Activated naive CD4-positive, alpha-beta T cell treated with Interleukin-2 at 50 U/mL for 16 hours (primary cell): ENCODE measurements around the gene RPTOR.

ENCODE experiments used
- DNase-seq: peaks from one replicate; pipeline ENCODE4 v3.0.0-alpha.2; 2020

RPTOR gene

GRCh38 chr17:80992948-80993624, 448.4 kb downstream of the RPTOR start:
- DNase-seq, result no peak

DNA sequence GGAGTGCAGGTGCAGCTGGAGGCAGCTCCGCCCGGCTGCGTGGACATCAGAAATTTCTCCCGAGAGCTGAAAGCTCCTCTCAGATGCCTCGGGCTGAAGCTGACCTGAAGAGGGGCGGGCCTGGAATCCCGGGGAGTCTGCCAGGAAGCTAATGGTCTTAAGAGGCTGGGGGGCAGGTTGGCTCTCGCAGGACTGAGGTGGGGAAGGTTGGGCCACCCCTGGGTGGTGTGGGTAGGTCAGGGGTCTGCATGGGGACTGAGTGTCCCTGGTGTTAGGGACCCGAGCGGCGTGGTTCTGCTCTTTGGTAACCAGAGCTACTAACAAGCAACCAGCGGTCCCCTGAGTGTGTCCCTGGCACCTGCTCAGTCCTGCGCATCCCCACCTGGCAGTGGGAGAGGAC, 450.5 kb downstream of the RPTOR start:
- no peak for DNase-seq

DNA sequence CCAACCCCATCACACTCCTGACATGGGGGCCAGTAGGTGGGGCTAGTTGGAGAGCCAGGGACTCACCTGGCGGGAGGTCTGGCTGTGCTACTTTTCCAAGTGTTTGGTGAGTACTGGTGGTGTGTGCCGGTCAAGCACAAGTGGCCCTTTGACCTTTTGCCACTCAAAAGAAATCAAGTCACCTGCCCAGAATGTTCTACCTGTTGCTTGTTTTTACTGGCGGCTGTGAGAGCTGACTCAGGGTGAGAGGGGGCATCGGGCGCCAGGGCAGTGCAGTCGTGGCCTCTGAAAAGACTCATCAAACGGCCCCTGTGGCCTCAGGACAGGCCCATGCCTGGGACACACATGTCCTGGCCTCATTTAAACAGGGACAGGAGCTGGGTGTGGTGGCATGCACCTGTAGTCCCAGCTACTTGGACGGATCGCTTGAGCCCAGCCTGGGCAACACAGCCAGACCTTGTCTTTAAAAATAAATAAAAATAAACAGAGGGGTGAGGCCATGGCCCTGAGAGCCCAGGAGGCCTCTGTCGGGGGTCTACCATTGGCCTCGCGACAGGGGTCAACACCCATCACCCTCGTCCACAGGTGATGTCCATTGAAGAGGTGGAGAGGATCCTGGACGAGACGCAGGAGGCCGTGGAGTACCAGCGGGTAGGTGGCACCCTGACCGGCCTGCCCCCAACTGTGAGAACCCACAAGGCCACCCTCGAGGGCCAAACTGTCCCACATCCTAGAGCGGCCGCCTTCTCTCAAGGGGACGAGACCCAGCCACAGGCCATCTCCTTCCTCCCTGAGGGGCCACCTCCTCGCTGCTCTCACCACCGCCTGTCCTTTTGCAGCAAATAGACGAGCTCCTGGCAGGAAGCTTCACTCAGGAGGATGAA, 452.0 kb downstream of the RPTOR start:
- no peak for DNase-seq

DNA sequence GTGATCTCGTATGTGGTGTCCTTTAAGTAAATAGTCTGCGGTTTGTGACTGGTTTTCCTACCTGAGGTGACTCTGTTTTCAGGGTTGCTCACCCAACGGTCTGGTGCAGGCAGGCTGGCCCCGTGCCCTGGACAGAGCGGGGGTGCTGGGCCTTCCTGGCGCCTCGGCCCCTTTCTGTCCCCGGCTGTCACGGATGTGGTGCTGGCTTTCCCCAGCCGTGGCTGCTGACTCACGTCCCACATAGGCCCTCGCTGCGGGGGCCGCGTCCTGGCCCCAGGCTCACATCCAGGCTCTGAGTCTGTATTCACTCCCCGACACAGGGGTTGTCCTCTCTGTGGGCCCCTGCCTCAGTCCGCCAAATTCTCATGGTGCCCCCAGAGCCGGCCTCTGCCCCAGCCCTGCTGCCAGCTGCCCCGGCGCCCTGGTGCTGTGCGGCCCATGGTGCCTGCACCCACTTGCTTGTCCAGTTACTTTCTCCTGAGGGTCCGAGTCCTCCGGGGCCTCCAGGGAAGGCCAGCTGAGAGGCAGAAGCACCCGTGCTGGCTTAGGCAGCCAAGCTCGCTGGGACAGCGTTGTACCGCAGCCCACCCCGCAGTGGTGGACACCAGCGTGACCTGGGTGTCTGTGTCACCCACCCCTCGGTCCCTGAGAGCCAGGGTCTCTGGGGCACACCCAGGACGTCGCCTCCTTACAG, 452.9 kb downstream of the RPTOR start:
- no peak for DNase-seq

DNA sequence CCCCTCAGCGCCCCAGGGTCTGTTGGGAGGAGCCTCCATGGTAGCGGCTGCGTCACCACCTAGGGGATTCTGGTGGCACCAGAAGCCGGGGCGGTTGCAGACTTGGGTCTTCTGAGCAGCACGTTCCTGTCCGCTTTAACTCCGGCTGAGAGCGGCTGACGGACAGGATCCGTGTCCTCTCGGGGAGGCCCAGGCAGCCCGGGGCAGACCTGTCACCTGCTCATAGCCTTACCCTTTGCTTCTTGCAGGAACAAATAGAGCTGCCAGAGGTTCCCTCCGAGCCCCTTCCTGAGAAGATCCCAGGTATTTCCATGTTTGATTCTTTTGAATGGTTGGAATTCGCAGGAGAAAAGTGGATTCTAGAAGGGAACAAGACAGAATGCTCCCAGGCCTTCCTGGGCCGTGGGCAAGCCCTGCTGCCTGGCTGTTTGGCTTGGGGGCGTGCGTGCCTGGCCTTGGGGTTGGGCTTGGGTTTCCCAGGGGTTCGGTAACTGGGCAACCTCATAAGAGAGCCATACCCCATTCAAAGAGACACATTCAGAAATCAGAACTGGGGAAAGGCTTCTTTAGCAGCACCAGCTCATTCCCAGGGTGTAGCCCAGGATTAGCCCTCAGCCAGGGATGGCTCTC, 453.6 kb downstream of the RPTOR start:
- DNase-seq, result no peak

GRCh38 chr17:80998748-80999535, 454.3 kb downstream of the RPTOR start:
- no peak for DNase-seq

DNA sequence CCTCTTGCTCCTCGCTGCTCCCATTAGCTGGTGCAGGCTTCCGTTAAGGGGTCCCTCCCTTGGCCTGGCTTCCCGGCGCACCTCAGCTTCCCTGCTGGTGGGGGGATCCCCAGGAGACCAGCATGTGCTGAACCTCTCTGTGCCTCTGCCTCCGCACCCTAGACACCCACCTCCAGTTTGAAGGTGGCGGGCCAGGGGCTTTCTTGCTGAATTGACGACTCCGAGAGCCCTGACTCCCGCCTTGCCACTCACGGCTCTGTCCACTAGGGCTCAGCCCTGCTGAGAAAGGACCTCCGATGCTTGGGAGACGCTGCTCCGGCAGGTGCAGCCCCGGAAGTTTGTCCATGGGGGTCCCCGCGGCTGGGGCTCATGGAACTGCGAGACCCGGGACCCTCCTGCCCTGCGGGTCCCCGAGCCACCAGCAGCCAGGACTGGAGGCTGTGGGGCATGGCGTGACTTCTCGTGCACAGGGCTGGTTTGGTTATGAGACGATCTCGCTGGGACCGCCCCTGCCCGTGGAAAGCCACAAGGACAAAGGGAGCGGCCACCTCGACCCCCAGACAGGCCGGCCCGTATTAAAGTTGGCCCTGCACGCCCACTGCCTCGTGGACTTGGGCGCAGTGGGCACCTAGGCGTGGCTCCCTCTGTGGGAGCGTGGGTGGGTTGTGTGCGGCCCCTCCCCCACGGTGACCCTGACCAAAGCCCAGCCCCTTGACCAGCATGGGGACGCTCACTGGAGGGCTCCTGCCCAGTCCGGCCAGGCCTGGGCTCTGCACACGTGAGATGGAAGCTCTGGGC, 455.1 kb downstream of the RPTOR start:
- no peak for DNase-seq

GRCh38 chr17:81000334-81000630, 455.6 kb downstream of the RPTOR start:
- DNase-seq, result no peak

- DNase-seq, result no peak
Observed at GRCh38 chr17:81000631-81001357, 456.2 kb downstream of the RPTOR start.

DNA sequence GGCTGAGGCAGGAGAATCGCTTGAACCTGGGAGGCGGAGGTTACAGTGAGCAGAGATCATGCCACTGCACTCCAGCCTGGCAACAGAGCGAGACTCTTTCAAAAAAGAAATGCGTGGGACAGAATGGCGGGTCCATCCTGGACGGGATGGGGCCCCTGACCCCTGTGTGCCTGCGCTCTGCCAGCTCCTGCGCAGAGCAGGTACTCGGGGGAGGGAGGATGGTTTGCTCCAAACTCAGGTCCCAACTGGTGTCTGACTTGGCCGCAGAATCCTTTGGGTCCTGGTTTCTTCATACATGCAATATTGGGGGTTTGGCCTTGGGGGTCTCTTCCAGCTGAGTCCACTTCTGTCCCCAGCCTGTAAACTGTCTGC, 457.4 kb downstream of the RPTOR start:
- no peak for DNase-seq

GRCh38 chr17:81002409-81003361, 458.0 kb downstream of the RPTOR start:
- no peak for DNase-seq

DNA sequence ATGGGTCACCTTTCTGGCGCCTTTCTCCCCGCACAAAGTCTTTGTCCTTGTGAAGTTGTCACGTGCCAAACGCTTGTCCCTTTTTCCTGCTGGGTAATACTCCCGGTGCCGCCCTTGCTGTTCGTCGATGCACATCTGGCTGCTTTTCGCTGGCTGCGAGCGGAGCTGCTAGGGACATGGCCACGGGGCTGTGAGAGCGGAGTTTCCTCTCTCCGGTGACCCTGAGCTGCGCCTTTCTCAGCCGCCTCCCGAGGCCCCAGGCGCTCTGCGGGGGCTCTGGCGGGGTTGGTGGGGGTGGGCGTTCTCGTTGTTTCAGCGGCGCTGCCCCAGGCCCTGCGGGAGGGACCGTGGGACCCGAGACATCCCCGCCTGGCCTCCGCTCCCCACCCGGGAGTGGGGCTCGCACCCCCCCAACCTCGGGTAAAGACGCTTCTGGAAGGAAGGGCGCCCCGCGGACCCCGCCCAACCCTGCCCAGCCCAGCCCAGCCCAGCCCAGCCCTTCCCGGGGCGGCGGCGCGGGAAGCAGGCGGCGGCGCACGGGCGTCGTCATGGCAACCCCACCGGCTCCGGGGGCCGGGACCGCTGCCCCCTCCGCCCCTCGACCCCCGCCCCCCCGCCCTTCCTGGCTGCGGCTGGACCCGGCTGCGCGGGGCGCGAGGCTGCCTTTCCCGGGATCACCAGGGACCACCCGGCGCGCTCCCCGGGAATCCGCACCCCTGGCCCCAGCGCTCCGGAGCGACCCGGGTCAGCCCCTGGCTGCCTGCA, 459.3 kb downstream of the RPTOR start:
- peak; percentile 13 for DNase-seq

- DNase-seq, result no peak
Observed at GRCh38 chr17:81006891-81007290, 462.3 kb downstream of the RPTOR start.

DNA sequence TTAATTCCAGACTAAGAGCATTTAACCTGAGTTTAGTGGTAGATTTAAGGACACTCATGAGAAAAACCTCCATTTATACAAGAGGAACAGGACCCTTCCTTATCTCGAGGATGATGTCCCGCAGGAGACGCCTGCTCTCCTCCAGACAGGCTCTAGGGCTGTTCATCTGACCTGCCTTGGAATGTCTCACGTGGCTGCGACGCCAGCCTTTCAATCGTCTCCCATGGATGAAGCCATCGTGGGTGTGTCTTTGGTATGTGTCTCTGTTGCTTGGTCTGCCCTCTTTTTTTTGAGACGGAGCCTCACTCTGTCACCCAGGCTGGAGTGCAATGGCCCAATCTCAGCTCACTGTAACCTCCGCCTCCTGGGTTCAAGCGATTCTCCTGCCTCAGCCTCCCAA, 463.5 kb downstream of the RPTOR start:
- no peak for DNase-seq

GRCh38 chr17:81009136-81009535, 464.5 kb downstream of the RPTOR start:
- no peak for DNase-seq

GRCh38 chr17:81010935-81011334, 466.3 kb downstream of the RPTOR start:
- no peak for DNase-seq

DNA sequence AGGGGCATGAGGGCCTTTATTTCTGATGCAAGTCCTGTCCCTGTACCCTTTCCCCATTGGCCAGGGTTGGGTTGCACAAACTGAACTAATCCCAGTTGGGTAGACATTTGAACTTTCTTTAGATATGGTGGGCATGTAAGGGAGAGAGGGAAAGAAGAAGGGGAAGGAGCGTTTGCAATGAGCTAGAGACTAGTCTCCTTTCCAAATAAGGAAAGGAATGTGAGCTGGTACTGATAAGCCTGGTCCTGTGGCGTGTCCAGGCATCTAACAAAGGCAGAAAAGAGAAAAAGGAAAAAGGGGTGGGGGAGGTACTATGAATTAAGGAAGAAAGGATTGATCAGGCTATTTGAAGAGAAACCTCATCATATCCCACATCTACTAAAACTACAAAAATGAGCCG, 467.3 kb downstream of the RPTOR start:
- no peak for DNase-seq

DNA sequence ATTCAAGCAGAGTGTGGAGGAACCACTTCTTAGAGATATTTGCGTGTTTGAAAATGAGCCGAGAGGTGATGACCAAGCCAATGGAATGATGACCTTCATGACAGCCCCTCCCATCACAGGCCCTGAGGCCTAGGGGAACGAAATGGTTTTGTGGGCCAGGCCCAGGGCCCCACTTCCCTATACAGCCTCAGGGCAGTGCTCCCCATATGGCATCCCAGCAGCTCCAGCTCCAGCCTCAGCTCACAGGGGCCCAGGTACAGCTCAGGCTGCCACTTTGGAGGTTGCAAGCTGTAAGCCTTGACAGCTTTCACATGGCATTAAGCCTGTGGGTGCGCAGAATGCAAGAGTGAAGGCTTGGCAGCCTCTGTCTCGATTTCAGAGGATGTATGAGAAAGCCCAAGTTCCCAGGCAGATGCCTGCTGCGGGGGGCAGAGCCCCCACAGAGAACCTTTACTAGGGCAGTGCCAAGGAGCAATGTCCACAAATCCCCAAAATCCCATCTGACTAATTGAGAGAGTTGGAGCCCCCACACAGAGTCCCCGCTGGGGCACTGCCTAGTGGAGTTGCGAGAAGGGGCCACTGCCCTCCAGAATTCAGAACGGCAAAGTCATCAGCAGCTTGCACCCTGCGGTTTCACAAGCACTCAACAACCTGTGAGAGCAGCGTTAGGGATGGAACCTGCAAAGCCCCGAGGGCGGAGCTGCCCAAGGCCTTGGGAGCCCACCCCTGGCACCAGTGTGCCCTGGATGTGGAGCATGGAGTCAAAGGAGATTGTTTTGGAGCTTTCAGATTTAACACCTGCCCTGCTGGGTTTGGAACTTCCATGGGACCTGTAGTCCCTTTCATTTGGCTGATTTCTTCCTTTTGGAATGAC, 468.2 kb downstream of the RPTOR start:
- DNase-seq, result no peak
